PC-9 (cell line): ENCODE data around the gene FAM13C. TPM values are rescaled to one million over a fixed set of nuclear protein-coding genes. Genes with fewer than 3 reads are reported as not detected.

ENCODE experiments used
- BruUV-seq: library from RNA; stranded (reverse); fragments of 400-500 nt; replicated peaks from 2 replicates; lab custom pipeline; 2021; lab: Mats Ljungman, UMichigan
- CTCF ChIA-PET: fragments of 300-600 bp; sonication (Branson Sonifier 250); formaldehyde crosslinking; loops from one replicate; lab custom pipeline; 2022; ENCODE audit warnings: antibody characterized with exemption; lab: Charles Lee
- POLR2A ChIA-PET: fragments of 300-600 bp; sonication (Branson Sonifier 250); formaldehyde crosslinking; loops from one replicate; lab custom pipeline; 2022; ENCODE audit warnings: antibody characterized with exemption; ENCODE audit not compliant: unreplicated experiment; lab: Charles Lee
- DNase-seq, 2 experiments: peaks; one replicate each; pipeline versions ENCODE4 v3.0.0 to v3.0.0-alpha.2; 2015 to 2022; ENCODE audit warnings: mixed read lengths in 1 of 2
- H2AFZ ChIP-seq: fragments of 200-600 bp; sonication (generic); 2 replicates; pipeline ENCODE4 v1.8.1; 2017; ENCODE audit warnings: antibody characterized with exemption
- H3F3A ChIP-seq: fragments of 200-600 bp; sonication (generic); 2 replicates; pipeline ENCODE4 v1.8.1; 2017; ENCODE audit warnings: antibody characterized with exemption, mild to moderate bottlenecking, low read depth; ENCODE audit not compliant: insufficient read depth
- H3K27ac ChIP-seq: fragments of 200-600 bp; sonication (generic); 2 replicates; pipeline ENCODE4 v1.6.1; 2016; ENCODE audit warnings: mixed run types
- H3K27me3 ChIP-seq: fragments of 200-600 bp; sonication (generic); 2 replicates; pipeline ENCODE4 v1.6.1; 2016; ENCODE audit warnings: low read depth, mixed run types; ENCODE audit not compliant: insufficient read depth
- H3K36me3 ChIP-seq: fragments of 200-600 bp; sonication (generic); 2 replicates; pipeline ENCODE4 v1.6.1; 2016; ENCODE audit warnings: low read depth, mixed run types
- H3K4me1 ChIP-seq: fragments of 200-600 bp; sonication (generic); replicated peaks from 2 replicates; pipeline ENCODE4 v1.6.1; 2016; ENCODE audit warnings: mixed run types; ENCODE audit not compliant: insufficient read depth
- H3K4me2 ChIP-seq: fragments of 200-600 bp; sonication (generic); 2 replicates; pipeline ENCODE4 v1.6.1; 2017; ENCODE audit warnings: mixed run types
- H3K4me3 ChIP-seq: fragments of 200-600 bp; sonication (generic); 2 replicates; pipeline ENCODE4 v1.6.1; 2016; ENCODE audit warnings: mixed run types
- H3K79me2 ChIP-seq: fragments of 200-600 bp; sonication (generic); 2 replicates; pipeline ENCODE4 v1.6.1; 2017; ENCODE audit warnings: low read depth, mixed run types
- H3K9me2 ChIP-seq: fragments of 200-600 bp; sonication (generic); 2 replicates; pipeline ENCODE4 v1.8.1; 2017; ENCODE audit warnings: mild to moderate bottlenecking; ENCODE audit not compliant: insufficient read depth
- H3K9me3 ChIP-seq: fragments of 200-600 bp; sonication (generic); 2 replicates; pipeline ENCODE4 v1.8.1; 2016; ENCODE audit warnings: low read depth; ENCODE audit not compliant: insufficient read depth
- H4K20me1 ChIP-seq: fragments of 200-600 bp; sonication (generic); 2 replicates; pipeline ENCODE4 v1.8.1; 2017; ENCODE audit not compliant: insufficient read depth
- EZH2 ChIP-seq: fragments of 200-600 bp; sonication (generic); IDR thresholded peaks from 2 replicates; pipeline ENCODE4 v1.8.0; 2017; ENCODE audit warnings: antibody characterized with exemption, low read depth
- intact Hi-C: fragments of 100-400 bp; cut with micrococcal nuclease; formaldehyde crosslinking; loops from one replicate; pipeline ENCODE4 v1.10.0; 2022; ENCODE audit not compliant: unreplicated experiment
- total RNA-seq: library from RNA; stranded (reverse); gene quantifications from 2 replicates; pipeline ENCODE4 v1.2.3, GENCODE V29; 2021
- TF ChIP-seq, protein P1 (sequence below): fragments of 200-600 bp; sonication (generic); conservative IDR thresholded peaks from 2 replicates; pipeline ENCODE4 v1.6.1; 2017; ENCODE audit warnings: mixed run types, antibody characterized with exemption, mild to moderate bottlenecking, moderate library complexity

Gene FAM13C
- total RNA-seq, 1 experiment from 2014 or later, result not detected

DNA sequence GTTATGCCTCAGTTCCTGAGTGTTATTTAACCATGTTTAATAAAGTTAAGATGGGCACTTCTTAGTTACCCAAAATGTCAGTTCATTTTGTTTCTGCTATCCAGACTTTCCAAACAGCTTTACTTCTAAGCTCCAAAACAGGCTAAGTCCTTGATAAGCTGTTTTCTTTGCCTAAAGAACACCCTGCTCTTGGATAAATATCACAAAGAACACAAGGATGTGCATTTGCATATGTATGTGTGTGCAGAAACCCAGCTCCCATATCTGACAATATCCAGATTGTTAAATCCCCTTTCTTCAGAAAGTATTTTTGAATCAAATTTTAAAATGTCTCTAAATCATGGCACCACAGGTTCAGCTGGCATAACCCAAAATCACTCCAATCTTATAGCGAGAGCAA lies 19.6 kb downstream of the FAM13C start:
- ChIA-PET CTCF (no interaction called here), POLR2A (no interaction called here)
- Histone ChIP-seq H3K36me3 (no peaks in the 10 kb centered on the region), H3K4me2 (no peak overlapping the region), H2AFZ (no peak overlapping the region), H3K79me2 (no peaks in the 10 kb centered on the region), H3K27ac (no peak overlapping the region), H3K27me3 (peaks cover 14% of the 10 kb centered on the region; the same call in 1 of the 2 replicates), H3K9me2 (no peaks in the 10 kb centered on the region), H3K9me3 (no peaks in the 10 kb centered on the region), H3K4me1 (no peaks in the 10 kb centered on the region), H3F3A (no peaks in the 10 kb centered on the region), H3K4me3 (no peak overlapping the region), H4K20me1 (no peaks in the 10 kb centered on the region)
- TF ChIP-seq EZH2, result no peak
- TF ChIP-seq, protein P1, sequence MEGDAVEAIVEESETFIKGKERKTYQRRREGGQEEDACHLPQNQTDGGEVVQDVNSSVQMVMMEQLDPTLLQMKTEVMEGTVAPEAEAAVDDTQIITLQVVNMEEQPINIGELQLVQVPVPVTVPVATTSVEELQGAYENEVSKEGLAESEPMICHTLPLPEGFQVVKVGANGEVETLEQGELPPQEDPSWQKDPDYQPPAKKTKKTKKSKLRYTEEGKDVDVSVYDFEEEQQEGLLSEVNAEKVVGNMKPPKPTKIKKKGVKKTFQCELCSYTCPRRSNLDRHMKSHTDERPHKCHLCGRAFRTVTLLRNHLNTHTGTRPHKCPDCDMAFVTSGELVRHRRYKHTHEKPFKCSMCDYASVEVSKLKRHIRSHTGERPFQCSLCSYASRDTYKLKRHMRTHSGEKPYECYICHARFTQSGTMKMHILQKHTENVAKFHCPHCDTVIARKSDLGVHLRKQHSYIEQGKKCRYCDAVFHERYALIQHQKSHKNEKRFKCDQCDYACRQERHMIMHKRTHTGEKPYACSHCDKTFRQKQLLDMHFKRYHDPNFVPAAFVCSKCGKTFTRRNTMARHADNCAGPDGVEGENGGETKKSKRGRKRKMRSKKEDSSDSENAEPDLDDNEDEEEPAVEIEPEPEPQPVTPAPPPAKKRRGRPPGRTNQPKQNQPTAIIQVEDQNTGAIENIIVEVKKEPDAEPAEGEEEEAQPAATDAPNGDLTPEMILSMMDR, result no peak
- no peak for DNase-seq
- no TSS peak for BruUV-seq
- intact Hi-C loops, result no loop called here

DNA sequence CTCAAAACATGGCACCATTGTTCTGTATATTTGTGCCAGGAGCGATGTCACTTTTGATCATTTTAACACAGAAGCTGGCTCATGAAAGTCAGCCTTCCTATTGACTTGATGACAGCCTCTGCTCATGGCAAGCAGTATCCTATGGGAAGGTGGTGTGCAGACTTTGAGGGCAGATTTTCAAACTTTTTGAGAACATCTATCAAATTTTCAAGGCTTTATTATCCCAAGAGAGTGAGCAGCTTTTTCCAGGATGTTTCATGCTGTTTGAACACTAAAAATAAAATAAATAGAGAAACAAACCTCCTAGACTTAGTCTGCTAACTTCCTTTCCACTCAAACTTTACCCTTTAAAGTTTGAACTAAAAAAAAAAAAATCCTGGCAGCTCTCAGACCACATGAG lies 20.3 kb downstream of the FAM13C start:
- no peak for DNase-seq
- Histone ChIP-seq H3K27ac (no peak overlapping the region), H3K9me3 (no peaks in the 10 kb centered on the region), H4K20me1 (no peaks in the 10 kb centered on the region), H3K79me2 (no peaks in the 10 kb centered on the region), H3K9me2 (no peaks in the 10 kb centered on the region), H3F3A (no peaks in the 10 kb centered on the region), H3K4me3 (no peak overlapping the region), H3K4me2 (no peak overlapping the region), H3K4me1 (no peaks in the 10 kb centered on the region), H3K36me3 (no peaks in the 10 kb centered on the region), H2AFZ (no peak overlapping the region), H3K27me3 (peaks cover 14% of the 10 kb centered on the region; the same call in 1 of the 2 replicates)
- ChIA-PET CTCF (no interaction called here), POLR2A (no interaction called here)
- BruUV-seq, result no TSS peak
- TF ChIP-seq EZH2, result no peak
- TF ChIP-seq, protein P1, result no peak
- intact Hi-C loops, result no loop called here

DNA sequence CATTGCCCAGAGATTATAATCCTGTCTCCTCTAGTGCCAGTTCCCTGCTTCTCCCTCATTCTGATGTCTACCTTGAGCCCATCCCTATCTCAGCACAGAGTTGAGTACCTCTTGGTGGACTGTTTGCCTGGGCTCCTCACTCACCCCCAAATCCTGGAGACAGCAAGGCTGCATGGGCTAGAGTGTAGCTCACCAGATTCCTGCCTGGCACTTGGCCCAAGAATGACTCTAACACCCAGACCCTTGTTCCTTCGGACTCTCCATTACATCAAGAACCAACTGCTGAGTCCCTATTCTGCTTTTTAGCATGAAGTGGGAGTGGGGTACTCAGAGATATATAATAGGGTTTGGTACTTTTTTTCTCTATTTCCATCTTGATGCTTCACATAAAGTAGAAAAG lies 22.1 kb downstream of the FAM13C start:
- Histone ChIP-seq H3K9me3 (no peaks in the 10 kb centered on the region), H3K79me2 (no peaks in the 10 kb centered on the region), H3K27me3 (peaks cover 8% of the 10 kb centered on the region; the same call in 1 of the 2 replicates), H3K27ac (no peak overlapping the region), H3K4me1 (no peaks in the 10 kb centered on the region), H3K4me2 (no peak overlapping the region), H2AFZ (no peak overlapping the region), H3K4me3 (no peak overlapping the region), H3K36me3 (no peaks in the 10 kb centered on the region), H3F3A (no peaks in the 10 kb centered on the region), H3K9me2 (no peaks in the 10 kb centered on the region), H4K20me1 (no peaks in the 10 kb centered on the region)
- intact Hi-C loops, result no loop called here
- no peak for DNase-seq
- POLR2A ChIA-PET, result no interaction called here
- CTCF ChIA-PET, result no interaction called here
- TF ChIP-seq, protein P1, result no peak
- TF ChIP-seq EZH2, result no peak
- no TSS peak for BruUV-seq
